ENCODE measurements around the gene DNAH8.

The DNAH8 gene

DNA sequence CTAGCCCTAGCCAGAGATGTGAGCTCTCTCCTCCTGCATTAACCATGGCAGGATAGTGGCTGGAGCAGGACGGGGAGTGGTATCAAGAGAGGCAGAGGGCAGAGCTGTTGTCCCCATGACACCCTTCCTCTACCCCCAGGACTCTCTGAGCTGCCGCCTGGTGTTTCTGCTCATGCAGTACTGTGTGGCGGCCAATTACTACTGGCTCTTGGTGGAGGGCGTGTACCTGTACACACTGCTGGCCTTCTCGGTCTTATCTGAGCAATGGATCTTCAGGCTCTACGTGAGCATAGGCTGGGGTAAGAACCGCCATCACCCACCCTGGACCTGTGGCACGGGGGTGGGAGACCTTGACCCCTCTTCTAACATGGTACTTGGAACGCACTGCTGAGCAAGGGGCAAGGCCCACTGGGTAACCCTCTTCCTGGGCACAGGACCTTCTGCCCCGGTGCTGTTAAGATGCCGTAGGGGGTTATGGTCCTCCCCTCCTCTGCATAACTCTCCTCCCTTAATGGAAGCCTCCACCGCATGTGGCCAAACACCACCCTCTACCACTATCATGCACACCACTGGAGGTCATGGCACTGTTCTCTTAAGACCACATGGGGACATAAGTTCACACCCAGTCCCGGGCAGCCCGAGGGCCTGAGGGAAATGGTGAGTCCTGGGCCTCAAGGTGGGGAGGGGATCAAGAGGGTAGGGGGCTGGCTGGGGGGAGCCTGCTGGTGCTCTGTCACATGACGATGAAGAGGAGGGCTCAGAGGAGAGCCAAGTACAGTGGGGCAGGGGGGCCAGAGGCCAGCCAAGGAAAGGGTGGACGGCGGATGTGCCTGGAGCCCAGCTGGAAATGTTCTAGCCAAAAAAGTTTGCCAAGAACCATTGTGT lies 358.6 kb downstream of the DNAH8 start:
- Histone ChIP-seq H3K9ac (ENCODE audit: low read length) (no peak overlapping the region), H3K4me3 (ENCODE audit: low read depth in 1 of 2, low read length in 2 of 2) (no peak overlapping the region), H3K27ac (ENCODE audit: low read depth, low read length) (no peak overlapping the region), H3K27me3 (ENCODE audit: control insufficient read depth in 1 of 2, insufficient read depth in 2 of 2, low read length in 2 of 2) (no peaks in the 10 kb centered on the region), H3K9me3 (ENCODE audit: low read length) (no peaks in the 10 kb centered on the region), H3K4me1 (ENCODE audit: insufficient read depth, low read length) (no peaks in the 10 kb centered on the region), H3K36me3 (ENCODE audit: insufficient read depth, low read length) (no peaks in the 10 kb centered on the region)

DNA sequence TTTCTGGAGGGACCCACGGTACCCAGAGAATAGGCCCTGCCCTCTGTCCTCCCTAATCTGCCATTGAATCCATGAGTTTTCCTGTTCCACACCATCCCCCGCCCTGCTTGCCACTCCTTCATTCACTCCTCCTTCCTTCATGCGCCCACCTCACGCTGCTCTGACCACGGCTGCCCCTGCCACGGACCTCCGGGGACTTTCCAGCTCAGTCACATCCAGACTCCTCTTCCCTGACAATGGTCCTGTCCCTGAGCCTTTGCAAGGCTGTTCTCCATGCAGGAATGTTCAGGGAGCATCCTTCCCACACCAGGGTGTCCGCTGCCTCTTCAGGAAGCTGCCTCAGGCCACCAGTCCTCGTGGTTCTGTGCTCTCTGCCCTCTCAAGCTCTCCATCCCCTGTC lies 359.4 kb downstream of the DNAH8 start:
- H3K9me3 ChIP-seq (ENCODE audit: low read length), result no peaks in the 10 kb centered on the region
- H3K4me1 ChIP-seq (ENCODE audit: insufficient read depth, low read length), result no peaks in the 10 kb centered on the region
- no peak overlapping the region for H3K27ac ChIP-seq (ENCODE audit: low read depth, low read length)
- H3K4me3 ChIP-seq (ENCODE audit: low read depth in 1 of 2, low read length in 2 of 2), result no peak overlapping the region
- H3K9ac ChIP-seq (ENCODE audit: low read length), result no peak overlapping the region
- H3K27me3 ChIP-seq (ENCODE audit: control insufficient read depth in 1 of 2, insufficient read depth in 2 of 2, low read length in 2 of 2), result no peaks in the 10 kb centered on the region
- H3K36me3 ChIP-seq (ENCODE audit: insufficient read depth, low read length), result no peaks in the 10 kb centered on the region

DNA sequence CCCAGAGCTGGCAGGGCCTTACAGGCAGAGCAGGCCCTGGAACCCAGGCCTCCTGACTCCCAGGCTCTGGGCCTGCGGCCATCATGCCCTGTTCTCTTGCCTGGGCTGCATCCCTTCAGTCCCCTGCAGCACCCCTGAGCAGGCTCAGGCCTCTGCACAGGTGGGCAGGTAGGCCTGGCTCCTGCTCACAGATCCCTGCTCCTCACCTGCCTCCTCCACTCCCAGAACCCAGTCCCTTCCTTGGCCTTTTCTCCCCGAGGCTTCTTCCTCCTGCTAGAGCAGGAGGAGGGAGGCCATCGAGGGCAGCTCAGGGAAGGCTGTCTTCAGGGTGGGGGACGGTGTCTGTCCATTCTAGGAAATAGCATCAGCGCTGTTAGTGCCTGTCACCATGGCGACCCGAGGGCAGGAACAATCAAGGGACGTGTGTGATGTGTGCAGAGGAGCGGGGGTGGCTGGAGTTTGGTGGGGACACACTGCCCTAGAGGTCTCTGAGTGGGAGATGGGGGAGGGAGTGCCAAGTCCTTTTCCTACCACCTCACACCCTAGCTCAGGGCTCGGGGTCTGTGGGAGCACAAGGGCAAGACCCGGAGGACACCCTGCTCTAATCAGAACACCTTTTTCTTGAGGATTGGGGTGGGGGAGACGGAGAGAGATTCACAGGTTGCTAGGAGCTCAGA lies 360.0 kb downstream of the DNAH8 start:
- H3K27me3 ChIP-seq (ENCODE audit: control insufficient read depth in 1 of 2, insufficient read depth in 2 of 2, low read length in 2 of 2), result no peaks in the 10 kb centered on the region
- H3K27ac ChIP-seq (ENCODE audit: low read depth, low read length), result no peak overlapping the region
- H3K36me3 ChIP-seq (ENCODE audit: insufficient read depth, low read length), result no peaks in the 10 kb centered on the region
- H3K4me3 ChIP-seq (ENCODE audit: low read depth in 1 of 2, low read length in 2 of 2), result no peak overlapping the region
- no peak overlapping the region for H3K9ac ChIP-seq (ENCODE audit: low read length)
- H3K4me1 ChIP-seq (ENCODE audit: insufficient read depth, low read length), result no peaks in the 10 kb centered on the region
- no peaks in the 10 kb centered on the region for H3K9me3 ChIP-seq (ENCODE audit: low read length)

DNA sequence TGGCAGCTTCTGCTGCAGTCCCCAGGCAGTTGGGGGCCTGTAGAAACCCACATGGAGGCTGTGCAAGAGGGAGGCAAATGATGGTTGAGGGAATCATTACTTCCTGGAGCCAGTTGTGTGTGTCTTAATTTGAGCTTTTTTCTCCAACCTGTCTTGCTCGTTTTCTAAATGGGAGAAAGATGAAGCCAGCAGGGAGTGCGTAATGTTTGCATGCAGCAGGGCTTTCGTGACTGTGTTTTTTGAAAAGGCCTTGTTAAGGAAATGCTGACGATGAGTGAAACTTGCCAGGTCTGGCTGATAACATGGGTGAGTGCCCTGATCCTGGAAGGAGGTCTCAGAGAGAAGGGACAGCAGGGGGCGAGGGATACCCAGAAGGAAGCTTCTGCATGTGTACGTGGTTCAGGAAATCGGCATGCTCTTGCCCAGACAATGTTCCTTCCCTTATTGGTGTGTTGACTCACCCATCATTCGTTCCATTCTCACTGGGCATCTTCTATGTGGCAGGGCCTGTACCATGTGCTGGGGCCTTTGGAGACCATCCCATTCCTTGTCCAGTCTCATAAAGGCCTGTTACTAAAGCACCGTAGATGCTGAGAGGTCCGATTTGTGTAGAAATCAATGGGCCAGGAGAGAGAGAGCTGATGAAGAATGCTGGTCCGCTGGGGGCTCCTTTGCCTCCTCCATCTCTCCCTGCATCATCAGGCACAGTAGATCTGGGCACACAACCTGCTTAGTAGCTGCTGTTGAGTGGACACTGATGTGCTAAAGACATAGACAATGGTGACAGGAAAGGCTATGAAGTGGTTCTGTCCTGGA lies 360.9 kb downstream of the DNAH8 start:
- no peak overlapping the region for H3K27ac ChIP-seq (ENCODE audit: low read depth, low read length)
- H3K4me3 ChIP-seq (ENCODE audit: low read depth in 1 of 2, low read length in 2 of 2), result no peak overlapping the region
- H3K9ac ChIP-seq (ENCODE audit: low read length), result no peak overlapping the region
- no peaks in the 10 kb centered on the region for H3K36me3 ChIP-seq (ENCODE audit: insufficient read depth, low read length)
- no peaks in the 10 kb centered on the region for H3K27me3 ChIP-seq (ENCODE audit: control insufficient read depth in 1 of 2, insufficient read depth in 2 of 2, low read length in 2 of 2)
- no peaks in the 10 kb centered on the region for H3K4me1 ChIP-seq (ENCODE audit: insufficient read depth, low read length)
- no peaks in the 10 kb centered on the region for H3K9me3 ChIP-seq (ENCODE audit: low read length)

DNA sequence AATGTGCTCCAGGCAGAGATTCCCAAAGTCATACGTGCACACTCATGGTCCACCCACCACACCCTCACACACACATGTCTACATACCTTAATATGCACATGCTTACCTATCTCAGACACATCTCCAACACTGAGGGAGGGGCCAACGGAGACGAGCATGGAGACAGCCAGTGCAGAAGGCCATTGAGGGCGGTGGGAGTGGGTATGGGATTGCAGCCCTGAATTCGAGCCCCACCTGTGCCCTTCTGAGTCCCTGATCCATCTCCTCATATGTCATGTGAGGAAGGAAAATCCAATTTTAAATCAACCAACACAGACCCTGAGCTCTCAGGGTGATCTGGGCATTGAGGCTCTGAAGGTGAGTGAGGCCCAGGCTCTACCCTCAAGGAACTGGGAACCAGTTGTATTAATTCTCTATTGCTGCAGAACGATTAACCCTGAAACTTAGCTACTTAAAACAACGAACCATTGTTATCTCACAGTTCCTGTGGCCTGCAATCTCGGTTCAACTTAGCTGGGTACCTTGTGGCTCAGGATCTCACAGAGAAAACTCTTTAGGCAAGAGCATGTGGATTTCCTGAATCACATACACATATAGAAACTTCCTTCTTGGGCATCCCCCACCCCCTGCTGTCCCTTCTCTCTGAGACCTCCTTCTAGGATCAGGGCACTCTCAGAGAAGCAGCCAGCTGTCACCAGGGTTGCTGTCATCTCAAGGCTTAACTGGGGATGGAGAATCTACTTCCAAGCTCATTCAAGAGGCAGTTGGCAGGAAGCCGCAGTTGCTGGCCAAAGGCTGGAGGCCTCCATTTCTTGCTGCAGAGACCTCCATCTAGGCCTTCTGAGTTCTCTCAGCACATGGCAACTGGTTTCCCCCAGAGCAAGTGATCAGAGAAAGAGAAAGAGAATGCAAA lies 361.8 kb downstream of the DNAH8 start:
- Histone ChIP-seq H3K27me3 (ENCODE audit: control insufficient read depth in 1 of 2, insufficient read depth in 2 of 2, low read length in 2 of 2) (no peaks in the 10 kb centered on the region), H3K36me3 (ENCODE audit: insufficient read depth, low read length) (no peaks in the 10 kb centered on the region), H3K27ac (ENCODE audit: low read depth, low read length) (no peak overlapping the region), H3K9ac (ENCODE audit: low read length) (no peak overlapping the region), H3K4me3 (ENCODE audit: low read depth in 1 of 2, low read length in 2 of 2) (no peak overlapping the region), H3K4me1 (ENCODE audit: insufficient read depth, low read length) (no peaks in the 10 kb centered on the region), H3K9me3 (ENCODE audit: low read length) (no peaks in the 10 kb centered on the region)

DNA sequence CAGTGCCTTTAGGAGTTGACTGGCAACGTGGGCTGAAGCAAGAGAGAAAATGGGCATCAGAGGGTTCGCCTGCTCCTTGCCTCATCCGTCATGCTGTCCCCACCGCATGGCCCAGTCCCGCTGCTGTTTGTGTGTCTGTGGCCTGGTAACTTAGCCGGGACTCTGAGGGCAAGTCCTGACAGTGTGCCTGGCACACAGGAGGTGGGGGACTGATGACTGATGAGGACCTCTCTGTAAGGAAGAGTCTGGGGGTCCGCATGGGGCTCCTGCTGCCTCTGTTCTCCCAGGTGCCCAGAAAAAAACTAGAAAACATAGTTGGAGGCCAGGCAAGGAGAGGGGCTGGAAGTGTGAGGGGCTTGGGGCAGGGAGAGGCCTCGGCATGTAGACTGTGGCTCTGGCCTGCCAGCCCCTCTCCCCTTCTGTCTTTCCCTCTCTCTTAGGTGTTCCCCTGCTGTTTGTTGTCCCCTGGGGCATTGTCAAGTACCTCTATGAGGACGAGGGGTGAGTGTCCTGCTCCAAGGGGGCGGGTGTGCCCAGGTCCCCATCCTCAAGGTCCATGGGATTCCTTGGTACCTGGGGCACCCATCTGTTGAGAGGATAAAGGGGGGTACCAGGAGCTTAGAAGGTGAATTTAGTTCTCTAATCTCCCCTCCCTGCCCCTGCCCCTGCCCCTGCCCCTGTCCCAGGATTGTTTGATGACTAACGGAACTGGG lies 362.9 kb downstream of the DNAH8 start:
- H3K4me3 ChIP-seq (ENCODE audit: low read depth in 1 of 2, low read length in 2 of 2), result no peak overlapping the region
- no peaks in the 10 kb centered on the region for H3K27me3 ChIP-seq (ENCODE audit: control insufficient read depth in 1 of 2, insufficient read depth in 2 of 2, low read length in 2 of 2)
- no peak overlapping the region for H3K27ac ChIP-seq (ENCODE audit: low read depth, low read length)

DNA sequence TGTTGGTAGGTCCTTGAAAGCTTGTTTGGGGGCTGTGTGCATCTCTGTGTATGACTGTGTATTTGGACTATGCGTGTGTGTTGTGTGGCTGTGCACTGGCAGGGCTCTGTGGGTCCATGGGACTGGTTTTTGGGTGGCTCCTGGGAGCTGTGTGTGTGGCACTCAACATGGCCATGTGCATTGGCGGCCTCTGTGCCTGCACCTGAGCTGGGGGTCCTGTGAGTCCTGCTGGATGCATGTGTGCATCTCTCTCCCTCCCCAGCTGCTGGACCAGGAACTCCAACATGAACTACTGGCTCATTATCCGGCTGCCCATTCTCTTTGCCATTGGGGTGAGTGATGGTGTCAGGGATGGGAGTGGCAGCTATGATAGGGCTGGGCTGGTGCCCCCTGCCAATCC lies 363.6 kb downstream of the DNAH8 start:
- no peak overlapping the region for H3K27ac ChIP-seq (ENCODE audit: low read depth, low read length)
- no peak overlapping the region for H3K9ac ChIP-seq (ENCODE audit: low read length)
- no peaks in the 10 kb centered on the region for H3K27me3 ChIP-seq (ENCODE audit: control insufficient read depth in 1 of 2, insufficient read depth in 2 of 2, low read length in 2 of 2)
- H3K4me3 ChIP-seq (ENCODE audit: low read depth in 1 of 2, low read length in 2 of 2), result no peak overlapping the region
- H3K4me1 ChIP-seq (ENCODE audit: insufficient read depth, low read length), result no peaks in the 10 kb centered on the region
- no peaks in the 10 kb centered on the region for H3K36me3 ChIP-seq (ENCODE audit: insufficient read depth, low read length)
- no peaks in the 10 kb centered on the region for H3K9me3 ChIP-seq (ENCODE audit: low read length)

More for the DNA sequence above, 362.9 kb downstream of the DNAH8 start:
- no peaks in the 10 kb centered on the region for H3K4me1 ChIP-seq (ENCODE audit: insufficient read depth, low read length)
- no peak overlapping the region for H3K9ac ChIP-seq (ENCODE audit: low read length)
- H3K36me3 ChIP-seq (ENCODE audit: insufficient read depth, low read length), result no peaks in the 10 kb centered on the region
- no peaks in the 10 kb centered on the region for H3K9me3 ChIP-seq (ENCODE audit: low read length)

DNA sequence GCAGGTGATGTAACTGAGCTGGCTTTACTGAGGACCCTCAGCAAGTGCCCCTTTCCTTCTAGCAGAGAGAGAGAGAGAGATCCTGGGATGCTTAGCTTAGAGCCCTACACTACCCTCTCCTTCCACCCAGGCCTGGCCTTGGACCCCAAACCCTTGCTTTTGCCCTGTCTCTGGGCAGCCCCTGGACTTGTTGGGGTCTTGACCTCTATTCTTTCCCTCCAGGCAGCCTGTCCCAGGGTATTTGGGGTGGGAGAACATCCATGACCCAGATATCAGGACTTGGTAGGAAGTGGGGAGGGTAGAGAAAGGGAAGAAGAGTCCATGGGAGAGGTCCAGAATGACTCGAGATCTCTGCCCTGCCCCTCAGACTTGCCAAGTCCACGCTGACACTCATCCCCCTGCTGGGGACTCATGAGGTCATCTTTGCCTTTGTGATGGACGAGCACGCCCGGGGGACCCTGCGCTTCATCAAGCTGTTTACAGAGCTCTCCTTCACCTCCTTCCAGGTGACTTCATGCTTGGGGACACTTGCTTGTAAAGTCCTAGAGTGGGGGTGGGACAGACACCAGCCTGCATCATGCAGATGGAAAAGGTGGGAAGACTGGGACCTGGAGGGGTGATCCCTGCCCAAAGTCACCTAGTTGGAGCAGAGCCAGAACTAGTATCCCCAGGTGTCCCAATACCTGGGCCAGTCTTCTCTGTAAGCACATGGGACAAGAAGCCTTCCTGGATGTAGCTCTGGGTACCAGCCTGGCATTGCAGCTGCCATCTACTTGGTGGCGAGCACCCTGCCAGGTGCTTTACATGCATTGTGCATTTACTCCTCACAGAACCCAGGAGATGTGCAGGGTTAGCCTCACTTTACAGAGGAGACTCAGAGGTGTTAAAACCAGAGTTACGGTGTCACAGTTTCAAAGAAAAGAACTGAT lies 364.4 kb downstream of the DNAH8 start:
- Histone ChIP-seq H3K36me3 (ENCODE audit: insufficient read depth, low read length) (no peaks in the 10 kb centered on the region), H3K9me3 (ENCODE audit: low read length) (no peaks in the 10 kb centered on the region), H3K27me3 (ENCODE audit: control insufficient read depth in 1 of 2, insufficient read depth in 2 of 2, low read length in 2 of 2) (no peaks in the 10 kb centered on the region), H3K9ac (ENCODE audit: low read length) (no peak overlapping the region), H3K4me1 (ENCODE audit: insufficient read depth, low read length) (no peaks in the 10 kb centered on the region), H3K4me3 (ENCODE audit: low read depth in 1 of 2, low read length in 2 of 2) (no peak overlapping the region), H3K27ac (ENCODE audit: low read depth, low read length) (no peak overlapping the region)

All from muscle layer of colon (tissue), 2 donors.